Stimulated activated naive CD8-positive, alpha-beta T cell treated with anti-CD3 and anti-CD28 coated beads, Interleukin-15, Interleukin-2, amounts not matched to agents 100 U/mL and 50 U/mL, for 24 hours (primary cell): ENCODE measurements around the gene LRRC10B.

ENCODE experiments used
- ATAC-seq: fragments of 150-1000 bp; cut with Tn5 transposase; one replicate; pipeline ENCODE4 v1.10.0; 2021
- DNase-seq: peaks from one replicate; pipeline ENCODE4 v3.0.0; 2021

LRRC10B gene

DNA sequence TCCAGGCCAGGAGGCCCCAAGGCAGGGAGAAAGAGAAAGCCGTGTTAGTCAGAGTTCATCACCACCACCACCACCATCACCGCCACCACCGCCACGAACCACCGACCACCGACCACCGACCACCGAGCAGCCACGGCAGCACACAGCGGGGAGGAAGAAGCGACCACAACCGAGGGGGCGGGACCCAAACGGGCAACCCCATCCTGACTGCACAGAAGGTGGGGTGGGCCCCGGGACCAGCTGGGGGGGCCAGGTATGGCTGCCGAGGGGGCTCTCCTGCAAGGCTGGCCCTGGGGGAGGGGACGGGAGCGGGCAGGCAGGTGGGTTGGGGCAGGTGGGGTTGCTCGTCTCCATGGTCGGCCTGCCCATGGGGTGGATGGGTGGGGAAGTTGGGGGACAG lies 38.1 kb downstream of the LRRC10B start:
- no peak for ATAC-seq
- no peak for DNase-seq

DNA sequence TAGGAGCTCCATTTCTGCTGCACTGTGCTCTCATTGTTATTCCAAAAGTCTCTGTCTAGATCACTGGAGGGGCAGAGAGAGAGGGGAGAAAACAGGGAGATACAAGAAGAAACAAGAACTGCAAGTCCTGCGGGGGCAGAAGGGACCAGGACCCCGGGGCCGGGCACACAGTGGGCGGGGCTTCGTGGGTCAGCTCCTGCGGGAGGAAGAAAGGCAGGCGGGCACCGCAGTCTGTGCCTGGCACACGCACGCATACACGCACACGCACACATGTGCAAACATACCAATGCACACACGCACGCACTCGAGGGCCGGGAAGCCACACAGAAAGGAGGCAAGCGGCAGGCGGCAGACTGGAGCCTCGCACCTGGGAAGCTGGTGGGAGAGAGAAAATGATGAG lies 38.7 kb downstream of the LRRC10B start:
- DNase-seq (no peak), ATAC-seq (no peak)

DNA sequence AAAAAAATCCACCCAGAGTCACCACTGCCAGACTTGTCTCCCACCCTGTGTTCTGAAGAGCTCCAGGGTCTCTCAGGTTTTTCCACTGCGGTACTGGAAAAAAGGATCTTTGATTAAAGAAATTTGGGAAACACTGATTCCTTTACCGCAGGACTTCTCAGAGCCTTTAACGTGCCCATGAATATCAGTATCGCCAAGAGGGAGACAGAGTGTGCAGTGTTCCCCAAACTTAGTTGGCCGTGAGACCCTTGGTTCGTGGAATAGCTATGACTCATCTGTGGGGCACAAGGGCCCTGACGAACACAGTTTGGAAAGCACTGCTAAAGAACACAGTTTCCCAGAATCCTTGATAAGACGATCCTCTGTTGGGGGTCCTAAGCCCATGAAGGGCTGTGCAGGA lies 40.6 kb downstream of the LRRC10B start:
- no peak for ATAC-seq

GRCh38 chr11:61549662-61550568 lies 41.4 kb downstream of the LRRC10B start:
- DNase-seq (no peak), ATAC-seq (no peak)

More for the DNA sequence above, 40.6 kb downstream of the LRRC10B start:
- DNase-seq = no peak

- ATAC-seq = no peak
Observed at GRCh38 chr11:61550665-61551227, 42.2 kb downstream of the LRRC10B start.

DNA sequence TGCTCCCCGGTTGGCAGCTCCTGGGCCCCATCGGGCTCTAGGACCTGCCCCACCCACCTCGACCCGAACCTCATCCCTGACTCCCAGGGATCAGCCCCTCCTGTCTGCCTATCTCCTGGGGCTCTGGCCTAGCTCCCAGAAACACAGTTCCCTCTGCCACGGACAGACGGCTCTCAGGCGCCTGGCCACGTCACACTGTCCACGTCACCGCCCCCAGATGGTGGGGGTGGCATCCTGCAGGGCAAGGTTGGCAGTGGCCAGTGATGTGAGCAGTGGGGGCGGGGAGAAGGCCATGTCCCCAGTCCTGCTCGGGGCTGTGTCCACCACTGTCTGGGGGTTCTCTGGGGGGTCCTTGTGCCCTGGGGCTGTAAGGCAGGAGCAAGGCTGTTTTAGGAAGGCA lies 43.1 kb downstream of the LRRC10B start:
- ATAC-seq = no peak
- no peak for DNase-seq

More at GRCh38 chr11:61550665-61551227, 42.2 kb downstream of the LRRC10B start:
- DNase-seq = no peak

GRCh38 chr11:61552108-61552635 lies 43.6 kb downstream of the LRRC10B start:
- DNase-seq (no peak), ATAC-seq (no peak)

GRCh38 chr11:61553373-61554171 lies 45.0 kb downstream of the LRRC10B start:
- no peak for ATAC-seq
- DNase-seq = no peak

DNA sequence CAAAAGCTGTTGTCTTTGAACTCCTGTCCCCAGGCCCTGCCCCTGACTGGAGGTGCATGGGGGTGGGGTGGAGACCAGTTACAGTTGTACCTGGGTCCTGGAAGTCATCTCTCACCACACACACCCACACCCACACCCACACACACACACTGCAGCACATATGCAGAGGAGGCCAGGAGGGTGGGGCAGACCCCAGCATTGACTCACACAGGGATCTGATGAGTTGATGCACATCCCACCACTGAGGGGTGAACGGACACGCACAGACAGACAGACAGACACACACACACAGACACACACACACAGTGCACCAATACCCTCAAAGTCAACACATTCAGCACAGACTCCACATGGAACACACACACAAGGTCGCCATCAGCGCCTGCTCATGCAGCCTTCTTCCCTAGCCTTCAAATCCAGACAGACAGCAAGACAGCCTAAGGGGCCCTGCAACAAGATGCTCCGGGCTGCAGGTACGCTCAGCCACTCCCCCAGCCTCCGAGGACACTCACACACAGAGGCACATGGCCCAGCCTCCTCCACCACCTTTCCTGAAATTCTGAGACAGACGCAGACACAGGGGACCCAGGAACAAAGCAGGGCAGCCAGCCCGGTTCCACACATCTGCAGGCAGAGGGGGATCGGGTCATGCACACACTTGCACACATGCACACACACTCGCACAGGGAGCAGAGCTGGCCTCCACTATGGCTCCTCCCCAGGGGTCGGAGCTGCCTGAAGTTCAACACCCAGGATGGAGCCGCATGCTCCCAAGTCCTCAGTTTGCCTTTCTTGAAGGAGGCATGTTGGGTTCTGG lies 45.8 kb downstream of the LRRC10B start:
- no peak for DNase-seq
- no peak for ATAC-seq

DNA sequence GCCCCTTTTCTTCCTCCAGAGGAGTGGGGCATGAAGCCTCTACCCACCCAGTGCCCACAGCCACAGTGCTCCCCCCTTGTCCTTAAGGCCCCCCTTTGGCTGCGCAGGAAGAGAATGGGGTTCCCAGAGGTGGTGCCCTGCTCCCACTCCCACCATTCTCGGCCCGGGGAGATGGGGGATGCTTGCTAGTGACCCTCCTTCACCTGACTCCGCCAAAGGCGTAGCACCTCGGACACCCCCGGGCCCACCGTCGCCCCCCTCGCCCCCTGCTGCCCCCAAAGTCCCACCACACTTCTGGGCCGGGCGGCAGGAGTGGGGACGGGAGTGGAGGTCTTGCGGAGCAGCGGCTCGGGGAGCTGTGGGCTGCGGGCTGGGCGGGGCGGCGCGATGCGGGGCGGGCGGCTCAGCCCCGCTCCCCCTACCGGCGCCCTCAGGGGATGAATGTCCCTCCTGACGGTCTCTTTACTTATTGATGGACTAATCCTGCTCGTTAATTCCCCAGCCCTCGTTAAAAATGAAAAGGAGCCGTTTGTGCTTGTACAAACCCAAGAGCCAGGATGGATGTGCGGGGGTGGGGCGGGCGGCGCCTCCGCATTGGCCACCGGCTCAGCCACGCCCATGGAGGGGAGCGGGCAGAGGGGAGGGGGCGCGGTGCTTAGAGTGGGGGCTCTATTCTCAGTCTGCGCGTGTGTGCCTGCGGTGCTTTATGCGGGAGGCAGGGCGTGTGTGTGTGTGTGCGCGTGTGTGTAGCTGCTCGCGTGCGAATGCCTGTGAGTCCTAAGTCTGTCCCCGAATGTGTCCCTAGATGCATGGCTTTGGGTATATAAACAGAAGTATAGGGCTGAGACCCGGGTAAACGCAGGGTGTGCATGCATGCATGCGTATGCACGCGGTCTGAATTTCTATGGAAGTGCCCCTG lies 46.8 kb downstream of the LRRC10B start:
- DNase-seq (no peak), ATAC-seq (no peak)

DNA sequence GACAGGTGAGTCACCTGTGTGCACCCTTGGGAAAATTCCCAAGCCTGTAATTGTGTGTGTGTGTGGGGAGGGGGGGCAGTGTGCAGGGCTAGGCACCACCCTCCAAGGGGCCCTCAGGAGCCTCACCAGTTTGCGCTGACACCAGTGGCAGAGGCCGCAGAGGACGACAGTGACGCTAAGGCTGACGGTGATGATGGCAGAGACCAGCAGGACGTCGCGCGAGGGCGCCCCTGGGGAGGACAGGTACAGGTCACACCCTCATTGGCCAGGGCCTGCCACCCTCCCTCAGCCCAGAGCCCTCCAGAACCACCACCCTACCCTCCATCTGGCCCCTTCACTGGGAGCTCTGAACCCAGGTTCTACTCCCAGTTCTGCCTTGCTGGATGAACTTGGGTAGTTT lies 47.4 kb downstream of the LRRC10B start:
- no peak for DNase-seq

DNA sequence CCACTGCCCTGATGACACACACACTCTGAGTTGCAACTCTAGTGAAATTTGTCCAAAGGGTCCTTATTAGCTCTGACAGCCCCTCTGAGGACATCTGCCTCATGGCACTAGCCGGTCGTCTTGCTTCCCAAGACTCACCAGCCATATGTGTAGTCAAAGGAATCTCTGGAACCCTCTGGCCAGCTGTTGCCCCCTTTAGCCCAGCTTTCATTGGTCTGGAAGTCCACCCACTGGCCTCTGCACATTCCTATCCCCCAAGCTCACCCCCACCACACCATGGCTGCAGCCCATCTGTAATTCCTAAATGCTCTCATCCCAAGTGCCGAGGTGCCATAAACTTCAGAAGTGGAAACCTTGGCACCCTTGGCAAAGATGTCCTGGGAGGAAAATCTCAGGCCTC lies 48.1 kb downstream of the LRRC10B start:
- no peak for ATAC-seq

More for the DNA sequence above, 47.4 kb downstream of the LRRC10B start:
- no peak for ATAC-seq

More for the DNA sequence above, 48.1 kb downstream of the LRRC10B start:
- no peak for DNase-seq
